GM23248 (cell line): ENCODE measurements around the gene EDAR.

Experiments used
- EZH2 ChIP-seq: fragments of 200-600 bp; sonication (generic); IDR thresholded peaks from 2 replicates; pipeline ENCODE4 v1.6.1; 2018; ENCODE audit warnings: antibody characterized with exemption, mild to moderate bottlenecking; ENCODE audit not compliant: insufficient read depth, poor library complexity, severe bottlenecking
- EZH2phosphoT487 ChIP-seq: fragments of 200-600 bp; sonication (generic); IDR thresholded peaks from 2 replicates; pipeline ENCODE4 v1.6.1; 2018; ENCODE audit warnings: antibody characterized with exemption, moderate library complexity, mild to moderate bottlenecking, low read depth; ENCODE audit not compliant: insufficient read depth

DNA sequence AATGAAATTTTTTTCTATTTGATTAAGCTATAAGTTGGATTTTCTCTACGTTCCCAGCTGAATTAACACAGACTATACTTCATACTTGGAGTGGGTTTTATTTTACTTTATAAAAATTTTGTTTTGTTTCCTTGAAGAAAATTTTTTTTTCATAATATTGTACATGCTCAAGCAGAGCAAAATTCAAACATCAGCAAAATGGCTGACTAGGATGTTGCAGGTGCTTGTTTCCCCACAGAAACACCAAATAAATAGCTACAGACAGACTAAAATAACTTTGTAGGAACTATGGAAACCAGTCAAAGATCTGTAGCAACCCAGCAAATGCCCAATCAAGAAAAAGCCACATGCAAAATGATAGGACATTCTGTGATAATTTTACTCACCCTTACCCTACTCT is 120.1 kb downstream of the EDAR start:
- no peak for TF ChIP-seq EZH2
- no peak for TF ChIP-seq EZH2phosphoT487
